A673 (cell line): Measurements from ENCODE around the gene RTCA. TPM values are rescaled to one million over a fixed set of nuclear protein-coding genes. Genes with fewer than 3 reads are reported as not detected.

Experiments
- BruUV-seq: library from RNA; stranded (reverse); fragments of 400-500 nt; replicated peaks from 2 replicates; lab custom pipeline; 2021; lab: Mats Ljungman, UMichigan
- CTCF ChIA-PET: fragments of 300-600 bp; sonication (Branson Sonifier 250); formaldehyde crosslinking; loops from one replicate; lab custom pipeline; 2022; ENCODE audit warnings: antibody characterized with exemption; lab: Charles Lee
- POLR2A ChIA-PET: fragments of 300-600 bp; sonication (Branson Sonifier 250); formaldehyde crosslinking; loops from one replicate; lab custom pipeline; 2022; ENCODE audit warnings: antibody characterized with exemption; ENCODE audit not compliant: low non-redundant PET; lab: Charles Lee
- DNase-seq: peaks from one replicate; pipeline ENCODE4 v3.0.0-alpha.2; 2015; ENCODE audit warnings: low spot score
- H3K27ac ChIP-seq: fragments of 200-600 bp; sonication (generic); 2 replicates; pipeline ENCODE4 v1.5.1; 2016; ENCODE audit warnings: mixed run types, low read depth, mild to moderate bottlenecking, mixed read lengths, antibody characterized with exemption, low read length; ENCODE audit not compliant: poor library complexity, severe bottlenecking
- H3K27me3 ChIP-seq: fragments of 200-600 bp; sonication (generic); replicated peaks from 2 replicates; pipeline ENCODE4 v1.6.1; 2017; ENCODE audit warnings: mixed run types, low read depth, mild to moderate bottlenecking, mixed read lengths, antibody characterized with exemption, low read length; ENCODE audit not compliant: insufficient read depth, poor library complexity
- H3K36me3 ChIP-seq: fragments of 200-600 bp; sonication (generic); 2 replicates; pipeline ENCODE4 v1.6.1; 2016; ENCODE audit warnings: mixed run types, mild to moderate bottlenecking, mixed read lengths, antibody characterized with exemption, low read length; ENCODE audit not compliant: insufficient read depth, poor library complexity, severe bottlenecking
- H3K4me1 ChIP-seq: fragments of 200-600 bp; sonication (generic); 2 replicates; pipeline ENCODE4 v1.6.1; 2017; ENCODE audit warnings: mixed run types, mild to moderate bottlenecking, mixed read lengths, antibody characterized with exemption, low read length; ENCODE audit not compliant: insufficient read depth, poor library complexity, severe bottlenecking
- H3K4me3 ChIP-seq: fragments of 200-600 bp; sonication (generic); 2 replicates; pipeline ENCODE4 v1.5.1; 2016; ENCODE audit warnings: low read depth, mixed run types, mild to moderate bottlenecking, mixed read lengths, low read length; ENCODE audit not compliant: poor library complexity, severe bottlenecking
- H3K9me3 ChIP-seq: fragments of 200-600 bp; sonication (generic); 2 replicates; pipeline ENCODE4 v1.6.1; 2016; ENCODE audit warnings: mixed run types, low read depth, mild to moderate bottlenecking, mixed read lengths, antibody characterized with exemption, low read length; ENCODE audit not compliant: poor library complexity, severe bottlenecking
- CTCF ChIP-seq: fragments of 300-800, 200-600 bp; sonication (generic); conservative IDR thresholded peaks from 2 replicates; pipeline ENCODE4 v1.5.1; 2017; ENCODE audit warnings: low read depth, mild to moderate bottlenecking, antibody characterized with exemption, low read length, moderate library complexity, mixed read lengths
- EZH2 ChIP-seq: fragments of 200-600 bp; sonication (generic); IDR thresholded peaks from 2 replicates; pipeline ENCODE4 v1.6.1; 2017; ENCODE audit warnings: borderline replicate concordance, low read depth, mild to moderate bottlenecking, mixed read lengths, antibody characterized with exemption, low read length; ENCODE audit not compliant: poor library complexity, severe bottlenecking
- intact Hi-C: fragments of 100-400 bp; cut with micrococcal nuclease; formaldehyde crosslinking; loops from one replicate; pipeline ENCODE4 v1.10.0; 2022; ENCODE audit not compliant: unreplicated experiment
- total RNA-seq: library from RNA; stranded (reverse); gene quantifications from 2 replicates; pipeline ENCODE4 v1.2.3, GENCODE V29; 2021

The RTCA gene
- total RNA-seq, 1 experiment from 2014 or later = 57.7 TPM

- H3K27me3 ChIP-seq = no peaks in the 10 kb centered on the region
- CTCF ChIA-PET = no interaction called here
- H3K9me3 ChIP-seq = no peaks in the 10 kb centered on the region
- no peak overlapping the region for H3K4me3 ChIP-seq
- POLR2A ChIA-PET = no interaction called here
- H3K36me3 ChIP-seq = peaks cover 58% of the 10 kb centered on the region
- no peak overlapping the region for H3K27ac ChIP-seq
- TSS peak; percentile 14 for BruUV-seq
- TF ChIP-seq EZH2 (no peak), CTCF (no peak)
- no peak for DNase-seq
- intact Hi-C loops = no loop called here
- H3K4me1 ChIP-seq = no peaks in the 10 kb centered on the region
Measured at GRCh38 chr1:100234432-100234831, 31.6 kb upstream of the RTCA start.

- TF ChIP-seq EZH2 (no peak), CTCF (no peak)
- H3K9me3 ChIP-seq = no peaks in the 10 kb centered on the region
- no peak overlapping the region for H3K4me3 ChIP-seq
- CTCF ChIA-PET = no interaction called here
- H3K27ac ChIP-seq = no peak overlapping the region
- H3K36me3 ChIP-seq = peaks cover 47% of the 10 kb centered on the region
- no peaks in the 10 kb centered on the region for H3K27me3 ChIP-seq
- no peak for DNase-seq
- POLR2A ChIA-PET = no interaction called here
- H3K4me1 ChIP-seq = no peaks in the 10 kb centered on the region
- intact Hi-C loops = no loop called here
- BruUV-seq = no TSS peak
Measured at GRCh38 chr1:100237091-100237490, 28.9 kb upstream of the RTCA start.

- no TSS peak for BruUV-seq
- DNase-seq = no peak
- ChIA-PET POLR2A (no interaction called here), CTCF (no interaction called here)
- TF ChIP-seq EZH2 (no peak), CTCF (no peak)
- Histone ChIP-seq H3K27ac (no peak overlapping the region), H3K4me3 (no peak overlapping the region), H3K9me3 (no peaks in the 10 kb centered on the region), H3K4me1 (peaks cover 5% of the 10 kb centered on the region), H3K36me3 (peaks cover 21% of the 10 kb centered on the region), H3K27me3 (no peaks in the 10 kb centered on the region)
- intact Hi-C loops = no loop called here
Measured at GRCh38 chr1:100239961-100240360, 26.1 kb upstream of the RTCA start.
